Body of pancreas (tissue), 4 donors: Measurements from ENCODE around the gene PCDH9. TPM values are rescaled to one million over a fixed set of nuclear protein-coding genes. Genes with fewer than 3 reads are reported as not detected.

Source experiments
- ATAC-seq: fragments of 150-250 bp; one replicate; pipeline ENCODE4 v1.9.1; 2016
- DNase-seq, 4 donors: peaks; one replicate each; pipeline ENCODE4 v3.0.0-alpha.2; 2019
- H3K27ac ChIP-seq, 4 donors: fragments of 200-600 bp; sonication (generic); 1 replicate in 3 of 4; 2 replicates in 1 of 4; pipeline versions ENCODE4 v1.5.1 to v1.6.1; 2016 to 2019; ENCODE audit warnings: mild to moderate bottlenecking in 1 of 4, mixed read lengths in 1 of 4, moderate library complexity in 1 of 4
- H3K27me3 ChIP-seq, 2 donors: fragments of 200-600 bp; sonication (generic); one replicate each; pipeline ENCODE4 v1.6.0; 2016; ENCODE audit warnings: mild to moderate bottlenecking in 1 of 2
- H3K36me3 ChIP-seq, 2 donors: fragments of 200-600 bp; sonication (generic); replicated peaks in 1 of 2; 2 replicates each; pipeline ENCODE4 v1.5.1; 2016; ENCODE audit warnings: low read depth in 2 of 2; ENCODE audit not compliant: insufficient read depth in 1 of 2
- H3K4me1 ChIP-seq: fragments of 200-600 bp; sonication (generic); one replicate; pipeline ENCODE4 v1.6.0; 2016
- H3K4me3 ChIP-seq, 2 donors: fragments of 200-600 bp; sonication (generic); 1 replicate in 1 of 2; 2 replicates in 1 of 2; pipeline ENCODE4 v1.5.1; 2016 to 2019
- H3K9me3 ChIP-seq, 3 donors: fragments of 200-600 bp; sonication (generic); 1 replicate in 2 of 3; 2 replicates in 1 of 3; pipeline ENCODE4 v1.5.1; 2016
- POLR2A ChIP-seq, 3 donors: fragments of 450-650 bp; IDR thresholded peaks; one replicate each; pipeline ENCODE4 v1.6.1; 2016; ENCODE audit warnings: antibody characterized with exemption in 3 of 3, mild to moderate bottlenecking in 2 of 3
- WGBS, 2 donors: methylation state at CpG; one replicate each; pipeline ENCODE4 v1.1.5; 2017; 5-methylcytosine and 5-hydroxymethylcytosine counted together
- intact Hi-C: fragments of 100-400 bp; cut with DNase I; formaldehyde crosslinking; loops from one replicate; pipeline ENCODE4 v1.15.1; 2023
- total RNA-seq, 2 donors: library from RNA; depleted of rRNA; stranded (reverse); fragments of >200 nt; gene quantifications; one replicate each; pipeline ENCODE4 v1.1.0, GENCODE V29; 2016
- TF ChIP-seq, protein P1 (sequence below), 7 experiments: fragments of 450-650 bp in 4 of 7; fragments of 200-600 bp in 3 of 7; sonication (generic) in 3 of 7; IDR thresholded peaks; one replicate each; pipeline ENCODE4 v1.5.1; 2016 to 2019; ENCODE audit warnings: antibody characterized with exemption in 7 of 7

The PCDH9 gene
- total RNA-seq, 2 donors from 2014 or later = 3.6 to 3.9 TPM

DNA sequence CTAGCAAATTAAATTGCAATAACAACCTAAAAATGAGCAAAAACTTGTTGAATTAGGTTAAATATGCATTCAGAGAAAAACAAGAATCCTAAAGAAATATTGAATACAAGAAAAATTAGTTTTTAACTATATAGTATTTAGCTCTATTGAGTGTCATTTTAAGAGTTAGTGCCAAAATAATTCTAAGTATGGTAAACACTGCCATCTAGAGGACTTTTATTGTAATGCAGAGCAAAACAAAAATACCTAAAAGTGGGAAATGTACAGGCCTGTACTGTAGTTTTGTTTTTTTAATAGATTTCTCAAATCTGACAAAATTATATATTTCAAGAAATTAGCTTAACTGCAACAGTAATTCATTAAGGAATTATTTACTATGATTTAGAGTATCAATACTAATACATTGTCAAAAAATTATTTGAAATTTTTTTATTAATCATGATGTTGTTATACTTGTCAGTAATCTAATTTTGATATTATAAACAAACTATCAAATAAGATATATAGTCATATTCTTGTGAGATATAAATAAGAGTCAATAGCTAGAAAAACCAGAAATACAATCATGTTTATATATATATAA lies 8.2 kb upstream of the PCDH9 start:
- Histone ChIP-seq H3K9me3 (no peaks in the 10 kb centered on the region), H3K4me1 (no peaks in the 10 kb centered on the region), H3K36me3 (no peaks in the 10 kb centered on the region), H3K27me3 (no peaks in the 10 kb centered on the region), H3K27ac (no peak overlapping the region), H3K4me3 (no peak overlapping the region)
- intact Hi-C loops = no loop called here
- DNase-seq (no peak), ATAC-seq (no peak)
- no peak for TF ChIP-seq POLR2A (IDR thresholded peaks at IDR 0.05)
- TF ChIP-seq, protein P1, sequence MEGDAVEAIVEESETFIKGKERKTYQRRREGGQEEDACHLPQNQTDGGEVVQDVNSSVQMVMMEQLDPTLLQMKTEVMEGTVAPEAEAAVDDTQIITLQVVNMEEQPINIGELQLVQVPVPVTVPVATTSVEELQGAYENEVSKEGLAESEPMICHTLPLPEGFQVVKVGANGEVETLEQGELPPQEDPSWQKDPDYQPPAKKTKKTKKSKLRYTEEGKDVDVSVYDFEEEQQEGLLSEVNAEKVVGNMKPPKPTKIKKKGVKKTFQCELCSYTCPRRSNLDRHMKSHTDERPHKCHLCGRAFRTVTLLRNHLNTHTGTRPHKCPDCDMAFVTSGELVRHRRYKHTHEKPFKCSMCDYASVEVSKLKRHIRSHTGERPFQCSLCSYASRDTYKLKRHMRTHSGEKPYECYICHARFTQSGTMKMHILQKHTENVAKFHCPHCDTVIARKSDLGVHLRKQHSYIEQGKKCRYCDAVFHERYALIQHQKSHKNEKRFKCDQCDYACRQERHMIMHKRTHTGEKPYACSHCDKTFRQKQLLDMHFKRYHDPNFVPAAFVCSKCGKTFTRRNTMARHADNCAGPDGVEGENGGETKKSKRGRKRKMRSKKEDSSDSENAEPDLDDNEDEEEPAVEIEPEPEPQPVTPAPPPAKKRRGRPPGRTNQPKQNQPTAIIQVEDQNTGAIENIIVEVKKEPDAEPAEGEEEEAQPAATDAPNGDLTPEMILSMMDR (IDR thresholded peaks at IDR 0.05) = peak; percentile 62 to 96 (median 74)

DNA sequence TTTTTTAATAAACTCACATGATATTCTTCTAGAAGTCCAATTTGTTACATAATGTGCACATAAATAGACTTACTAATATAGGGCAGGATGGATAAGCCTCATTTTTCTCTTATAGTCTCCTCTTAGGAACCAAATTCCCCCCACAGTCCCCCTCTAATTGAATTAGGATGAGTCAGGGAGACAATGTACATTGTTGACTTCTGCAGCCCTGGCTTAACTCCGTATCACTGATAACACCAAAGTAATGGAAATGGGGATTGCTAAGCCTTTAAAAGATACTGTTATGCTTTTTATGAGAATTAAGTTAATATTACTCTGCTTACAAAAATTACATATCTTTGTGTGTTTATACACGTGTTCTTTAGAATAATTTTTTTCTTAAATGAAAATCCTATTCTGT lies 5.1 kb upstream of the PCDH9 start:
- no peak for DNase-seq
- 42 to 43% methylated on average over 2 of the region's 2 CpGs for WGBS, 2 donors
- no peak overlapping the region for H3K4me3 ChIP-seq
- ATAC-seq = no peak
- H3K4me1 ChIP-seq = no peaks in the 10 kb centered on the region
- no peaks in the 10 kb centered on the region for H3K27me3 ChIP-seq
- intact Hi-C loops = no loop called here
- H3K36me3 ChIP-seq = no peaks in the 10 kb centered on the region
- no peaks in the 10 kb centered on the region for H3K9me3 ChIP-seq
- no peak overlapping the region for H3K27ac ChIP-seq
- TF ChIP-seq POLR2A (IDR thresholded peaks at IDR 0.05) = no peak
- TF ChIP-seq, protein P1 (IDR thresholded peaks at IDR 0.05) = no peak

DNA sequence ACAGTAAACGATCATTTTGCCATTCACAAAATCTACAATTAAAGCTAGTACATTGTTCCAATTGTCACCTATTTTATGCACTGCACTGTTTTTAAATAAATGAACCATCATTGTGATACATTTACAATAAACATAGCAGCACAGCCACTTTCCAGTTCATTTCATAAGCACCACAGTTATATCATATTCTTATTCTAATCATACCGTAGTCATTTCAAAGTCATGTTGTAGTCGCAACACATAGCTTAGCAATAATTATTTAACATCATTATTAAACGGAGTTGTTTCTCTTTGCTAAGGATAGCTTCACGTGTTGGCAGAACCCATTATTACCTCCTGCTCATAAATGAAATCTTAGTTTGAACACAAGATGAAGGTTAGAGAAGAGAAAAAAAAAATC lies 2.2 kb upstream of the PCDH9 start:
- Histone ChIP-seq H3K27me3 (no peaks in the 10 kb centered on the region), H3K4me1 (no peaks in the 10 kb centered on the region), H3K27ac (peak overlapping the region in 1 of 4 donors; percentile 83), H3K9me3 (no peaks in the 10 kb centered on the region), H3K36me3 (no peaks in the 10 kb centered on the region), H3K4me3 (no peak overlapping the region)
- TF ChIP-seq POLR2A (IDR thresholded peaks at IDR 0.05) = no peak
- TF ChIP-seq, protein P1 (IDR thresholded peaks at IDR 0.05) = no peak
- 67 to 72% methylated on average over 5 of the region's 5 CpGs for WGBS, 2 donors
- DNase-seq = no peak
- ATAC-seq = no peak
- intact Hi-C loops = no loop called here

DNA sequence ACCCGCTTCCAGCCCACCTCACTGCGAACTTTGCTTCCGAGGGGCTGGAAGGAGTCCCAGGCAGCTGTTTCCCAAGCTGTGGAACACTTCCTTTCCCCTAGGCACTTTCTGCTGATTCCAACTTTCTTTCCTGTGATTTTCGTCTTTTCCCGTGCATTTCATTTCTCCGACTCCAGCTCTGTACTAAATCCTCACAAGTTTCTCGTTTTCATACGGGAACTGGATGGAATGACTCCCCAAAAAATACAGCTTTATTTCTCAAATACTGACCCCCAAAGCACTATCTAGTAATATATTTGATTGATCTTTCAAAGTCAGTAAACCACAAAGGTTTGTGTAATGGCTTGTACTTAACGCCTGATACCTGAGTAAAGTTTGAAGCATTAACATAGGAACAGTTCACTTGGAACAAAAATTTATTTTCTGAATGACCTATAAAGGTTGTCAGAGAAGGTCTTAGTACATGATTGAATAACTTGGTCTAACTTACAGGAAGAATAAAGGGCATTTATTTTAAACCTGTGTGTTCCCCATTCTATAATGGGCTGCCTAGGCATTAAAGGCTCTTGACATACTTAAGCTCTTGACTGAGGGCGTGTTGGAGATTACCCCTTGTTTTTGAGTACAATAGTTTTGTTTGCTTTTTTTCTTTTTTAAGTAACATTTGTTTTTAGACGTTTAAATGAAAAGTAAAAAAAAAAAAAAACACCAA lies 1.3 kb upstream of the PCDH9 start:
- no peak for TF ChIP-seq POLR2A (IDR thresholded peaks at IDR 0.05)
- TF ChIP-seq, protein P1 (IDR thresholded peaks at IDR 0.05) = no peak
- ATAC-seq (no peak), DNase-seq (no peak)
- intact Hi-C loops = no loop called here
- Histone ChIP-seq H3K4me1 (no peaks in the 10 kb centered on the region), H3K4me3 (peak overlapping the region; percentile 55 to 89), H3K27ac (peak overlapping the region; percentile 40 to 86 (median 81)), H3K9me3 (no peaks in the 10 kb centered on the region), H3K36me3 (no peaks in the 10 kb centered on the region), H3K27me3 (no peaks in the 10 kb centered on the region)
- 2 to 3% methylated on average over 11 of the region's 11 CpGs for WGBS, 2 donors
